HG03439 (cell line): Measurements from ENCODE around the gene MRPL58.
"Not testable (repeated sequence)": the region's sequence is repeated elsewhere in the genome, so short reads cannot be mapped to it uniquely, and the experiment has no call there.

ENCODE experiments used
- ATAC-seq: cut with Tn5 transposase; IDR thresholded peaks from one replicate; pipeline ENCODE4 v1.9.1; 2021; ENCODE audit warnings: mild to moderate bottlenecking, moderate library complexity; ENCODE audit not compliant: unreplicated experiment

Gene MRPL58

GRCh38 chr17:75044716-75045115 lies 32.2 kb downstream of the MRPL58 start:
- ATAC-seq: no peak

GRCh38 chr17:75045946-75046406 lies 33.5 kb downstream of the MRPL58 start:
- not testable (repeated sequence) for ATAC-seq

- ATAC-seq: peak; percentile 92
Observed at GRCh38 chr17:75046407-75047289, 34.2 kb downstream of the MRPL58 start, which contains the start of the genes ATP5PD and KCTD2. ATP5PD (minus strand) TSS chr17:75046969; CDS start chr17:75042650, 4,319 bp downstream. KCTD2 (plus strand) TSS chr17:75047225; CDS start chr17:75047251, 26 bp downstream.

GRCh38 chr17:75047398-75048098 lies 35.1 kb downstream of the MRPL58 start:
- ATAC-seq: peak; percentile 18

GRCh38 chr17:75048249-75048878 lies 35.9 kb downstream of the MRPL58 start:
- no peak for ATAC-seq

GRCh38 chr17:75049057-75049456 lies 36.6 kb downstream of the MRPL58 start:
- ATAC-seq: no peak

- ATAC-seq: no peak
Observed at GRCh38 chr17:75049706-75050105, 37.2 kb downstream of the MRPL58 start.

- no peak for ATAC-seq
Observed at GRCh38 chr17:75051941-75052340, 39.5 kb downstream of the MRPL58 start.

- ATAC-seq: no peak
Observed at GRCh38 chr17:75059369-75060345, 47.2 kb downstream of the MRPL58 start.

GRCh38 chr17:75060434-75061054 lies 48.1 kb downstream of the MRPL58 start:
- no peak for ATAC-seq

- ATAC-seq: no peak
Observed at GRCh38 chr17:75061055-75061438, 48.6 kb downstream of the MRPL58 start.

GRCh38 chr17:75061618-75062017 lies 49.1 kb downstream of the MRPL58 start:
- no peak for ATAC-seq

GRCh38 chr17:75063201-75063600 lies 50.7 kb downstream of the MRPL58 start:
- ATAC-seq: no peak

GRCh38 chr17:75063626-75064025 lies 51.2 kb downstream of the MRPL58 start:
- no peak for ATAC-seq

GRCh38 chr17:75064040-75064439 lies 51.6 kb downstream of the MRPL58 start:
- ATAC-seq: no peak

GRCh38 chr17:75064460-75064859 lies 52.0 kb downstream of the MRPL58 start:
- no peak for ATAC-seq

- no peak for ATAC-seq
Observed at GRCh38 chr17:75064867-75065561, 52.5 kb downstream of the MRPL58 start.

- no peak for ATAC-seq
Observed at GRCh38 chr17:75065562-75066151, 53.2 kb downstream of the MRPL58 start.

- ATAC-seq: no peak
Observed at GRCh38 chr17:75067856-75068255, 55.4 kb downstream of the MRPL58 start.
